Fibroblast of skin of left biceps (primary cell): ENCODE measurements around the gene POLD2.
A peak's percentile ranks its signal among the peaks of the same experiment; 100 is the strongest.

ENCODE experiments used
- DNase-seq, 2 experiments: peaks; one replicate each; pipeline ENCODE4 v3.0.0-alpha.2; 2013; ENCODE audit warnings: low read depth in 2 of 2

Gene POLD2

DNA sequence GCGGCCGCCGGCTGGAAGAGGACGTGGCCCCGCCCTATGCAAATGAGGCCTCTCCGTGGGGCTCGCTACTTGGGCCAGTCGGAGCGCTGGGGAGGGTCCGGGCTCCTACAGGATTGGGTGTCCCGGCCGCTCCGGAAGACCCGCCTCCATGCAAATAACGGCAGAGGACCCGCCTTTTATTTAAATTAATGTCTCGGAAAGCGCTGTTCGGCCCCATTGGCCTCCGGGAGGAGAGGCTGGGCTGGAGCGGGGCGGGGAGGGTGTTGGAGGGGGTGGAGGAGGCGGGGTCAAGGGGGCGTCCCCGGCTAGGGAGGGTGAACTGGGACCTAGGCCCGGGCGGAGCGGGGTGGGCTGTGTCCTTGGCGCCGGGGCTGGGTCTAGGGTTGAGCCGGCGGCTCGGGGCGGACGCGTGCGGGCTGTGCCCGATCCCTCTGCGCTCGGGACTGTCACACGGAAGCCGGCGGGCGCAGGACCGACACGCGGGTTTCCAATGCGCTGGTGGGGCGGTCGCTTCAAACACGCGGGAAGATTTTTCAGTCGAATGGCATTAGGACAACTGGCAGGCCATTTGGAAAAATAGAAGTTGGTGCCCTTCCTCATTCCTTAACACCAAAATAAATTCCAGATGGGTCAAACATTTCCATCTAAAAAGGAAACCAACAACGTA, 40.7 kb downstream of the POLD2 start:
- DNase-seq: peak; percentile 98

DNA sequence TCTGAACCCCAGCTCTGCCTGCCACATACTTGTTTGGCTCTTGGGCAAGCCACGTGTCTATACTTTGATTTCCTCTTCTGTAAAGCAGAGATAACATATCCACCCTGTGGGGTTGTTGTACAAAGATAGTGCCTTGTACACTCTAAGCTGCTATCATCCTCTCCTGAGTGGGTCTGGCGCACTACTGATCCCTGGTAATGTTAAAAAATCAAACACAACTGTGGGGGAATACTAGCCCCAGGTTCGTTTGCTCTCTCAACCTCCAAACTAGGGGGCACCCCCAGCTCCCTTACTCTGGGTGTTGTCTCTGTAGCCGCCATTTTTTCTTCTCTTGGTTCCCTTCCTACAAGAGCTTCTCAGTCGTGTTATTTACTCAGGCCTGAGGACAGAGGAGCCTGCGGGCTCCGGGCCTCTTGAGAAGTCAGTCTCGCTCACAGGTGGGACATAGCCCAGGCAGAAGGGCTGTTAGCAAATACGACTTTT, 42.0 kb downstream of the POLD2 start:
- DNase-seq: no peak

DNA sequence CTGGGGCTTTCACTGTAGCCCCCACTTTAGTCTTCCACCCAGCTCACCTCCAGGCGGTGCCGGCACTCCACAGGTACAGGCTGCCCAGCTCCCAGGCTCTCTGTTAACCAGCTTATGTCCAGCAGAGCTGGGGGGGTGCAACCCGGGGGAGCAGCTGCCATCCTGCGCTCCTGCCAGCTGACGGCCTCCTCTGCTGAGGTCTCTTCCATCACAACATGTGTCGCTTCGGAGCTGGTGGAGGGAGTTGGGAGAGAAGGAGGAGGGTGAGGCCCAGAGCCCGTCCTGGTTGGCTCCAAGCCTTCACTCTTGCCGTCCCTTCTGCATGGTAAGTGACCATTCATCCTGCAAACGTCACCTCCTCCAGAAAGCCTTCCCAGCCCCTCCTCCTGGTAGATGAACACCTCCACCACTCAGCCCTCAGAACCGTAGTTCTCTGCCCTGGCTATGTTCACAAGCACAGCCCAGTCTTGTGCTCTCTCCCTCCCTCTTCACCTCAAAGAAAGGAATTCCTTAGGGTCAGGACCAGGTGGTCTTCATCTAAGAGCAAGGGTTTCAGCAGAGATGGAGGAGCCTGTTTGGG, 42.6 kb downstream of the POLD2 start:
- no peak for DNase-seq

DNA sequence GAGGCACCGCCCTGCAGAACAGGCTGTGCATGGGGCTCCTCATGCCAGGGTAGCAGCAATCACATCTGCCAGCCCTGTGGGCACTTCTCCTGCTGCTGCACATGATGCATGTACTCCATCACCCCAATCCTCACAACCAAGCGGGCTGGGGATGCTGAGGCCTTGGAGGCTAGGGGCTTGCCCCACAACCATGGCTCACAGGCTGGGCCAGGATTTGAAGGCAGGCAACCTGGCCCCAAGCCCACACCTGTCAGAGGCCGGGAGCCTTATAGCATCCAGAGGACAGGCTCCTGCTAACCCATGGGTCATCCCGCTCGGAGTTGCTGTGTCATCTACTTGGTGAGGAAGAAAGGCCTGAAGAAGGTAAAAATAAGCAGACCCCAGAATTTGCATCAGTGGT, 43.2 kb downstream of the POLD2 start:
- DNase-seq: no peak

DNA sequence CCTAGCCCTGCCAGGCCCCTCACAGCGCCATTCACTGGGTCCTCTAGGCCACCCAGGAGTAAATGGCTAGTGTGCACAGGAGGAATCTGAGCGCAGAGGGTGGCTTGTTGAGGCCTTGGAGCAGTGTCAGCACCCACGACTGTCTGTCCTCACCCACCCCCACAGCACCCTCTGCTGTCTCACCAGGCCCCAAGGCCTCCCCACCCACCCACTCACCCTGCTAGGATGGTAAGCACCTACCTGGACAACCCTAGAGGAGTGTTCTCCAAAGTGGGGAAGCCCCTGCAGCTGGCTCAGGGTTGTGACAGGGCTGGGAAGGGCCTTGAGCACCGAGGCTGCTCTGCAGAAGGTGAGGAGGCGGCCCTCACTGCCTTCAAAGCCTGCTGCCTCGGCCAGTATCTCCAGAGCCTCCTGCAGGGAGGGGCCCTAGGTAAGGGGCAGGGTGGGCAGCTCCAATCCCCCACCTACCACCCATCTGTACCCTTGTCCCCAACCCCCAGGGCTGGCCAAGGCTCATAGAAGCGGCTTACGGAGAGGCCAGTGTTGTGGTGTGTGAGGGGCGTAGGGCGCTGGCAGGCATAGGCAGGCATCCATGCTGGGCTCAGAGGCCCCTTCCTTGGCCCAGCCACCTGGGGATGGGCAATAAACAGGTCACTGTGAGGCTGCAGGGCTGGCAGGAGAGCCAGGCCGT, 43.9 kb downstream of the POLD2 start:
- DNase-seq: no peak

DNA sequence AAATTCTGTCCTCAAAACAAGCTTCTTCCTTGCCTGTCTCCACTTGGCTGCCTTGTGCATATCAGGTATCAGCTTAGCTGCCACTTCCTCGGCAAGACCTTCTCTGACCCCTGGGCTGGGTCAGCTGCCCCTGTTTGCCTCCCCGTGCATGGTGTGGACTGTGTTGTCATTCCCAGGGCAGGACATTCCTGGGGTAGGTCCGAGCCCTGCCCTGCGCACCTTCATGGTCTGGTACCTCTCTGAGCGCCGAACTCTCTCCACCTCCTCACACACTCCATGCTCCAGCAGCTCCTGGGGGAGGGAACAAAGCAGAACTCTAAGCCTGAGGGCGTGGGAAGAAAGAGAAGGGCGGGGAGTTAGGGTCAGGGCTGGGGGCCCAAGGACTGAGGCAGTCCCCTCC, 44.8 kb downstream of the POLD2 start:
- DNase-seq: no peak

DNA sequence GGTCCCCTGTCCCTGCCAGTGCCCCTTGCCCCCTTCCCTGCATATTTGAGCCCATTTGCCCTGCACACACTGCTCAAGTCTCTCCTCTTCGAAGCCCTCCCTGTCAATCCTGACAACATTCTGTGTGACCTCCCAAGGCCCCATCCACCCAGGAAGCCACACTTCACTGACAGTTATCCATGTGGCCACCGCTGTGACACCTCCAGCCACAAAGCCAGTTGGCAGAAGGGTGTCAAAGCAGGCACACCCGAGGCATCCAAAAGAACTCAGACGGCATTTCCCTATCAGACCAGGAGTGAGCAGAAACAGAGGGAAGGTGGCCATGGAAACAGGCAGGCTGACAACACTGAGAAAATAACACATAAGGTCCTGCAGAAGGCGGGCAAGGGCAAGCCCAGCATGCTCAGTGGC, 45.7 kb downstream of the POLD2 start:
- DNase-seq: no peak

DNA sequence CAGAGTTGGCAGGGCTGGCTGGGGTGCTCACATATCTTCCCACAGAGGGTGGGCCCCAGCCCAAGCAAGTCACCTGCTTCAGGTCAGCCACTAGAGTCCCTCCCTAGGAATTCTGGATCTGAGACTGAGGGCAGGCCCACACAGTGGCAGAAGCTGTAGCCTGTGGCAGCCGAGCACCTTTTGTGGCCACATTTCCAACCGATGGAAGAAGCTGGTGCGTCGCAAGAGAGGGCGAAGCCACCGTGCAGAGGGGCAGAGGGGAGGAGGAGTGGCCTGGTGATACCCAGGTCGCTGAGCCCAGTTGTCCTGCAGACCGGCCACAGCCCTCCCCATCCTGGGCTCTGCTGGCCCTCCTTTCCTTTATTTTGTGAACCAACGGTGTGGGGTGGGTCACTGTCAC, 46.3 kb downstream of the POLD2 start:
- DNase-seq: no peak

DNA sequence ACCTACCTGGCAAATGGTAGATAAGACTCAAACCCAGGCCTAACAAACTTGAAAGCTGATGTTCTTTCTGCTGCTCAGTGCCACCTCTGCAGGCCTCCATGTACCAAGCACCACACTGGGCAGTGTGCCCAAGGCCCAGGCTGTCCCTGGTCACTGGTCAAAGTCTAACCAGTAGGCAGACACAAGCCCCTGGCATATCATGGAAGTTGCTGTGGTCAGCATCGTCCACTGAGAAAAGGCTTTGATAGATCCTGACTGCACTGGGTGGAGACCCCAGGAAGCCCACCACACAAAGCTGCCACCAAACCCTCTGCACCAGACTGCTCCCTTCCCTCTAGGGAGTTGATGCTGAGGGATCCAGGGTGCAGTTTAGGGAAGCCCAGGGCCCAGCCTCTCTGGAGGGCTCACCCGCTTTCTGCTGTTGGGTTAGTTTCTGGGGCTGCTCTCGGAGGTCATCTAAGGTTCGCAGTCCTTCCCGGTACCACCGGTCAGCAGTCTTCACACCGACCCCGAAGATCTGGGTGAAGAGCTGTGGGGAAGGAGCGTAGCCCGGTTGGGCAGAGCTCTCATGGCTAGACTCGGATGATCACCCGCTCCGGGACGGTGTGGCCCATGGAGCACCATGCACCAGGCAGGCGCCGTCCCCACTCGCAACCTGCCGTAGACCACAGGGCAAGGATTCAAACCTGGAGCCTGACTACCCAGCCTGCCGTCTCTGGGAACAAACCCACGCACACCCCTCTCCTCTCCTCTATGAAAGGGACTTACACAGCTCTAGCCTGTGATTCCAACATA, 47.0 kb downstream of the POLD2 start:
- DNase-seq: no peak

DNA sequence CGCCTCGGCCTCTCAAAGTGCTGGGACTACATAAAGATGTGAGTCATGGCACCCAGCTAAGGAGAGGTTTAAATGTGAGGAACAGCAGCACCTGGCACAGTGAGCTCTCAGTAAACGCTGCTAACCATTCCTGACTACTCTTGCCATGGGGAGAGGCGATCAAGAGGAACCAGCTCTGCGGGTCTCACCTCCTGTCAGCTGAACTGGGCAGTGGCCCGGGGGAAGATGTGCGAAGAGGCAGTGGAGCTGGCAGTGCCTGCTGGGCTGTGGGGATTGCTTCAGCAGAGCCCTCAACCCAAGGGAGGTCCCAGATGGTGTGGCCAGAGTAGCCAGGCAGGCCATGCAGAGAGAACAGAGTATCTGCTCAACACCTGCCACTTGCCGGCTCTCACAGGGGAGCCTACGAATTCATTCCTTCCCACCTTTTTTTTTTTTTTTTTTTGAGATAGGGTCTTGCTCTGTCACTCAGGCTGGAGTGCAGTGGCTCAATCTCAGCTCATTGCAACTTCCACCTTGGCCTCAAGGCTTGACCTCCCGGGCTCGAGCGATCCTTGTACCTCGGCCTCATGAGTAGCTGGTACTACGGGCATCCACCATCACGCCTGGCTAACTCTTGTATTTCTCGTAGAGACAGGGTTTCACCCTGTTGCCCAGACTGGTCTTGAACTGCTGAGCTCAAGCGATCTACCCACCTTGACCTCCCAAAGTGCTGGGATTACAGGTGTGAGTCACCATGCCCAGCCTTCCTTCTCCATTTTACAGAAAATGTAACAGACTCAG, 47.9 kb downstream of the POLD2 start:
- DNase-seq: no peak

DNA sequence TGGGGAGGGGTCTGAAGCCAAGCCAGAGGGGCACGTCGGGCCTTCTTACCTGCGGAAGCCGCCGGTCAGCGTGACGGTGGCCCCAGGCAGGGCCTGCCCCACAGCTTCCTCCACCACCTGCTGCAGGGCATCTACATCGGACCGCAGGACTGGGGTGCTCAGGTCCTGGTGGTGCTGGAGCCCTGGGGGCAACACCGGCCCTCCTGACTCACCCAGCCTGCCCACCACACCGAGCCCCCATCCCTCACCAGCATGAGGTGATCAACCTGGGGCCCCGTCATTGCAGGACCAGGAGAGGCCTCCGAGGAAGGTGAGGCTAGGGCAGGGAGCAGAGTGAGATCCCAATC, 49.0 kb downstream of the POLD2 start:
- no peak for DNase-seq

DNA sequence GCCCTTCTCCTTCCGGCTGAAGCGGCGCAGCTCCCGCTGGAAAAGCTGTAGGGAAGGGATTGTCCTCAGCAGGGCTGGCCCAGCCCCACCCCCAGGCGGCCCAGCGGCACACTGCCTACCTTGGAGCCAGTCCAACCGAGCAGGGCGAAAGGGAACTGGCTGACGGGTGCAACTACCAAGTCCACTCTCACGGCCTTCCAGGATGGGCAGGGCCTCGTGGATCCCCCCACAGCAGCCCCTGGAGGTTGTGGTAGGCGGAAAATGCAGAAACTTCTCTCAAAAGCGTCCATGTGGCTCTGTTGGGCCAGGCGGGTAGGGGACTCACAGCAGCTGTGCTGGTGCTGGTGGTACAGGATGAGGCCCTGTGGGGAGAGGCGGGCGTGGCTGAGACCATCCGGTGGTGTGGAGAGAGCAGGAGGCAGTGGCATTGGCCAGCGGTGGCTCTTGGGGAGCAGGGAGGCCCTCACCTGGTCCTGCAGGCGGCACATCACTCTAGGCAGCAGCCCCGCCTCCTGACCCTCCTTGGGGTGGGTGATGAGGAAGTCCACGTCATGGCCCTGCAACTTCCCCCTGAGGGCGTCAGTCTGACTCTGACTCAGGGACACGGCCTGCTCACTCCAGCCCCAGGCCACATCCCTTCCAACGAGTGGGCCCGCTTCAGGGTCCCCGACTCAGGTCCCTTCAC, 49.5 kb downstream of the POLD2 start:
- DNase-seq: no peak

DNA sequence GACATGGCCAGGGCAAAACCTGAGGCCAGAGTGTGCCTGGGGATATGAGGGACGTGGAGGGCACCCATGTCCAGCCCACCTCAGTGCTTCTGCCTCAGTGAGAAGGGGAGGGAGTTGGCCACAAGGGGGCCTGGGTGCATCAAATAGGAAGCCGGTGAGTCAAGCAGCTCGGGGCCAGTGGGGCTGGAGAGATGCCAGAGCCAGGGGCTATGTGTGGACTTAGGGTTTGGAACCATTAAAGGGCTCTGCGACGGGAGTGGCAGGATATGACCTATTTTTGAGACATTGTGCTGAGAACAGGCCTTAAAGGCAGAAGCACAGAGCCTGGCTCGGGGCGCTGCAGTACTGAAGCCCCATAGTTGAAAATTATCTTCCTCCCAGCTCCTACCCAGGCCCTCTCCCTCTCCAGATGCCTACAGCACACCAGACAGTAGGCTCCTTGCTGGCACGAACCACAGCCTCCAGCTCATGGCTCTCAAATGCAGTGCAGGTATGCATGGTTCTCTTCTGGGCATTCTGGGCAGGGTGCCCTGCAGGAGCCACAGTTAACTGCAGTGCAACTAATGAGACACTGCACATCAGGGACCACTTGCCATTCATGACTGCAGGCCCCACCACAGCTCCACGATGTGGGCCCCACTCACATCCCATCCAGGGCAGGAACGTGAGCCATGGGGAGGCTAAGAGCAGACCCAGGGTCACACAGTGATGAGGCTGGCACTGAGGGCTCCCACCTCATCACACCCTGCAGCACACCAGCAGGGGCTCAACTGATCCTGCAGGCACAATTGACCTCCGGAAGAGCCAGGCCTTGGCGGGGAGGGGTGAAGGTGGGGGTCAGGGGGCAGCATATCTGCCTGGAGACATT, 50.8 kb downstream of the POLD2 start:
- peak; percentile 40 to 53 for DNase-seq

DNA sequence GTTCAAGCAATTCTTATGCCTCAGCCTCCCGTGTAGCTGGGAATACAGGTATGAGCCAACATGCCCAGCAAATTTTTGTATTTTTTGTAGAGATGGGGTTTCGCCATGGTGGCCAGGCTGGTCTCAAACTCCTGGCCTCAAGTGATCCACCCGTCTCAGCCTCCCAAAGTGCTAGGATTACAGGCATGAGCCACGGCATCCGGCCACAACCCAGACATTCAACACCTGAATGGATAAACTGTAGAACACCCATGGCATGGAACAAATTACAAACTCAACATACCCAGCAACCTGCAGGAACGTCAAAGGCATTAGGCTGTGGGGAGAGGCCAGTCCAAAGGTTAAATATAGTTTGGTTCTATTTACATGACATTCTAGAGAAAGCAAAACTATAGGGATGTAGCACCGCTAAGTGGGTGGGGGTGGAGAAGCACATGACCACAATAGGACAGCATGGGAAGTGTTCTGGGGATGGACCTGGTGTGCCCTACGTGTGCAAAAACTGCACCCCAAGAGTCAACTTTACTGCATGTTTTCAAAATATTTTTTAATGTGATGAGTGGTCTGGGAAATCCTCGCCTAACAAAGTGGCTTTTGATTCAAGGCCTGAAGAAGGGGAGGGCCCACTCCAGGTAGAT, 51.5 kb downstream of the POLD2 start:
- DNase-seq: no peak

DNA sequence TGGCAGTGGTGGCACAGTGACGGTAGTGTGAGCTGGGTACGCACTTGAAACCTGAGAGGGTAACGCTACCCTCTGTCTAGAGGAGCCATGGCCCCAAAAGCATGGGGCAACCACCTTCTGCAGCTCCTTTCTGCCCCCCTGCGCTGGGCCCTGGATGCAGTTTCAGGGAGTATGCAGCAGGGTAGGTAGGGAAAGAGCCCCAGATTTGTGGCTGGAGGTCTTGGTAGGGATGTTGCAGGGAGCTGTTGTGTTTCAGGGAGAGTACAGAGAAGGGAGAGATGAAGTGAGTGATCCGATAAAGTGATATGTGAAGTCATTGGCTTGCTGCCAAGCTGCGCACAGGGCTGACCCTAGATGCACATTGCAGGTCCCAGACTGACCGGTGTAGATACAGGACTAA, 55.3 kb downstream of the POLD2 start:
- DNase-seq: no peak

DNA sequence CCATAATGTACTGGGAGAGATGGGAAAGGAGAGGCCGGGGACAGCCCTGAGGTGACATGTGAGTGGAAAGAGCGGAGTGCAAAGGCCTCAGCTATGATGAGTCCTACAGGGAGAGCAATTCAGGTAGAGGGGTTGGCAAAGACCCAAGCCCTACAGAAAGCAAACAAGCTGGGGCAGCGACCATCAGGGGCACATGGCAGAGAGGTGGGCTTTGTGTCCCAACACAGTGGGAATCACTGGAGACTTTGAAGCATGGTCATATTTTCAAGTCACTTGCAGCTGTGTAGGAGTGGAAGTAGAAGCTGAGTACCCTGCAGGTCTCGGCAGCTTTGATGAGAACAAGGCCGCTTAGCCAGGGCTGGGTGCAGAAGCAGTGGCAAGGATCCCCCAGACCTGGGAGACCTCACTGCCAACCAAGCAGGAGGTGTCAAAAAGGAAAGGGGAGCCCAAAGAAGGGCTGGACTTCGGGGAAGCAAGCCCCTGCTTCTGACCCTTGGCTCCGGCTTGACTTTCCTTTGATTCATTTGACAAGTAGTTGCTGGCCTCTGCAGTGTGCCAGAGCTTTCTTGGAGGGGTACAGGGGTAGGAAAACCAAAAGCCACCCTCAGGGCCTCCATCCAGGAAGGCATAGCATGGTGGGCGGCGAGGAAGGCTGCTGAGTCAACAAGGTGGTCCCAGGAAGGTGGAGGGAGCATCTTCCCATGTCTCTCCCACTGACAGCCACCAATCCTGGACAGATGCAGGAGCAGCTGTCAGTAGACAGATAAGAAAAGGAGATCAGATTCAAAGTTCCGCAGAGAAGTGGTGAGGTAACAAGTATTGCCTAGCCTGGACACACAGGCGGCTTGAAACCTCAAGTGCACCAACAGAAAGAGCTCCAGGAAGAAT, 56.0 kb downstream of the POLD2 start:
- no peak for DNase-seq

DNA sequence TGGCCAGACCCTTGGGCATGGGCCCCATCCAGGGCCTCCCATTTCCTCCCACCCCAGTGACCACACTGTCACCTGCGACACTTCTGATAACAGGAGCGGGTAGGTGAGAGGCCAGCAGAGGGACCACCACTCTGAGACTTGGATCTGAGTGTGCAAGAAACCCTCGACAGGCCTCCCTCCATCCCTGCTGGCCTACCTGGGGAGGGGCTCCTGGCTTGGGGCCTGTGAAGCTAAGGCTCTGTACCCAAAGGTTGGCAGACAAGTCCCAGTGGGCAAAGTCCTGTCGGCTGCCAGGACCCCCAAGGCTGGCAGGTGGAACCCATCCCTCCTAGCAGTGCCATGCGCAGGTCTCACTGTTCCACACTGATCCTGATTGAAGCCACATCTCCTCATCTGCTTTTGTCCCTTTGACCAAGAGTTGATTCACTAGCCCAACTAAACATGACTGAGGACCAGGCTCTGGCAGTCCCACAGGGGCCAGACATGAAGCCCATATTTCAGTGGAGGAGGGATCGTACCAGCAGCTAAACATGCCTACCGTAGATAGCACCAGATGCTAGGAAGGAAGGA, 56.8 kb downstream of the POLD2 start:
- no peak for DNase-seq

DNA sequence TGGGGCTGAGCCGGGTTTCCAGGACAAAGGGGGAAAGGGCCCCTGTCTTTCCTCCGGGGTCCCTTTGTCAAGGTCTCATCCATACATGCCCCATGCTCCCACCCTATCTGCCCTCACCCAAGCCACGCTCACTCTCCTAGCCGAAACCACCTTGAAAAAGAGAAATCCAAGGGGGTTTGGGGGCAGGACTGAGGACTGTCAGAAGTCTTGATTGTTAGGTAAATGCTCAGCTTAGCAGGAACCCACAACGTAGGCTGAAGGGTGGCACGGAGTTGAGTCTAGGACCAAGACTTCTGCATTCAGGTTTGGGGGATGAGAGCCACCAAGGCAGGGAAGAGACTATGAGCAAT, 57.3 kb downstream of the POLD2 start:
- no peak for DNase-seq
